GM19238 (cell line): ENCODE data around the gene VPS13C.
"Not testable (repeated sequence)": the region's sequence is repeated elsewhere in the genome, so short reads cannot be mapped to it uniquely, and the experiment has no call there.

ENCODE experiments used
- DNase-seq: peaks from one replicate; pipeline ENCODE4 v3.0.0; 2011; ENCODE audit warnings: low spot score; ENCODE audit not compliant: insufficient read length

Gene VPS13C

DNA sequence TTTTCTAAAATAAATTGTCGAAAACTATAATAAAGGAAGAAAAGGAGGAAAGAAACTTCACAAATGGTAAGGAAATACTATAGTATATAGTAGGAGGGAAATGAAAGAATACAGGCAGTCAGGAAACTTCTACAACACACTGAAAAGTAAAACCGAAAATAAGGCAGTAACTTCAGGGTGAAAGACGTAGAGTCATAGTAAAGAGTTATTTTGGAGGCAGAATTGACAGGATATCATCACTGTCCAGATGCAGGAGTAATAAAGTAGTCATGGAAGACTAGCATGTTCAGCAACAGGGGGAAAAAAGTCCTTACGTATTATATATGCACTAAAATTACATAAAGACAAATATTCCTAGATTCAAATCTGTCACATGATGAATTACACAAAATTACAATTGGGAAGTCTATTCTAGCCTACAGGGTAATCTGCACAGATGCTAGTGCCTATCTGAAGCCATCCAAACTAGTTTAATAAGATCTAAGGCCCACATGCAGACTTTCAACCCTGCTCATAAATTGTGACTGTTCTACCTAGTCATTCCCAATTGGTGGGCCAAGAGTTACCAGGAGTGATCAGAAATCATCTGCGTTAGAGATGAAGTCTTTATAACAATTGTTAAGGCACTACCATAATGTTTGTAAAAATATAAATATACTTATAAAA lies 14.0 kb downstream of the VPS13C start:
- DNase-seq: no peak

DNA sequence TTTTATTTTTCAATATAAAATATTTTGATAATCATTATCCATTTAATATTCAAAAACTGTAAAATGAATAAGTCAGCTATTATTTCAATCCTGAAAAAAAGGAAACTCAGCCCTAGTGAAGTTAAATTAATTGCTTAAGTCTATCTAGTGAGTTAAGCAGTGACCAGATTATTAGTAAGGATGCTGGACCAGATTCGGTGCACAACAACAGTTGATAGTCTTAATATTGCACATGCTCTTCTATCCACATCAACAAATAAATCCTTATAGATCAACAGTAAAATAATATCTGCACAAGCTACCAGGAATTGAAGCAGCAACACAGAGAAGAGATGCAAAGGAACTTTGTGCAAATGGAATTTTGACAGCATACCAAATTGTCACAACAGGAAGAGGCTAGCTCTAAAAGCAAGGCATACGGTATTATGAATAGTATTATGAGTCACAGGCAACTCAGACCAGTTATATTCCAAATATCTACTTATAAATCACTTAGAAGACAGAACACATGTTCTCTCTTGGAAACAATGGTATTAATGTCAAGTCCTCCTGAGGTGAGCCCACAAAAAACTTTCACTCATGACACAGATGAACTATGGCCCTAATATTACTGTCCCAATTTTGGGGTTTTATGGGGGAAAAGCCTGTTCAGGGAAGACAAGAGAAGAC lies 24.9 kb downstream of the VPS13C start:
- no peak for DNase-seq

DNA sequence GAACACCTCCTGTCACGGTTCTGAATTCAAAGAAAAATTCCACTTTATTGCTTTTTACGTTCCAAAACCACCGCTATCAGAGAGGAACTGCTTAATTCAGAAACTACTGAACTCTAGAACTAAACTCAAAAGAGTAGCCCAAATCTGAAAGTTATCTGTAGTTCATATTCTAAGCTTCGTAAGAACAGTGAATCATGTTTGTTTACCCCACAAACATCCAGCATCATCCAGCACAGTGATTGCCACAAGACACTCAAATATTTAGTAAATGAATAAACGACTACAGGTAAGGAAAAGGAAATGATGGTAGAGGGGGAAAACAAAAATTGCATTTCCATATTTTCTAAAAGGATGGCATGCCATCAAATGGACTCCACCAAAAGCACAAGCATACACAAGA lies 32.3 kb downstream of the VPS13C start:
- no peak for DNase-seq

DNA sequence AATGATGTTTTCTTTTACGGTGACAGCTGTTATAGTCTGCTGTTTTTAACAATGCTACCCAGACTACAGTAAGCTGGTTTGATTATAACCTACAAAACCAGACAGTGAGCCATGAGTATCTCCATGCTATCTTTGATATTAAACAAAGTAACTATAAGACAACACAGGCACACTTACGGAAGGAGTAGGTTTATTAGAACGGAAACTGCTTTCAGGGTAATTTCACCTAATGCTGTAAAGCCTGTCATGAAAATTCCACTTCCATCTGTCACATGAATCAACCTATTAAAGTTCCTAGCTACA lies 33.0 kb downstream of the VPS13C start:
- no peak for DNase-seq

DNA sequence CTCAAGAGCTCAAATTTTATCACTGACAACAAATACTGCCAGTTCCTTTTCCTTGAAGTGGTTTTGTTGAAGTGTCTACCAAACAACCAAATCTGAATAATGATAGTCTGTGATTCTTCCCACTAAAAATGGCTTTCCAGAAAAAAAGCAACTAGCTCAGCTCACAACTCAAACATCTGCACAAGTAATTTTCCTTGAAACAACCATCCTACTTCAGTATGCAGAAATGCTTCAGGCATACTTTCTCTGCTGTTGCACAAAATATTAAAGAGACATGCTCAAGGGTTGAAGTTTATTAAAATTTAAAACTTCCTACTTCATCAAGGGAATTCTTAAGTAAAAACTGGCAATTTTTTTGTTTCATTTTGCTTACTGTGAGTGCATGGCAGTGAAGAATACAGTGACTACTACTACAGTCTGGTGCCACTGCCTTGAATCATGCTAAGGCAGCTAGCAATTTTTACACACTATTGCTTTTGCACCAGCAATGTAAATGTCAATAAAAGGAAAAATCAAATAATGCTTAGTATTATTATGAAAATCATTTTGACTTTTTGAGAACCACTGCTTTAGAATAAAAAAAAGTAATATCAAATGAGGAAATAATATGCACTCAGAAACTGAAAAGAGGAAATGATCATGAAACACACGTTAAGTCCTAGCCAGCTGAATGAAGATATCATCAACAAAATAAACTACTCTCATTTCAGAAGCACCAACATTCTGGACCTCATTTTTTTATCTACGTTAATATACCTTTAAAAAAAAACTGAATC lies 33.6 kb downstream of the VPS13C start:
- DNase-seq: no peak

DNA sequence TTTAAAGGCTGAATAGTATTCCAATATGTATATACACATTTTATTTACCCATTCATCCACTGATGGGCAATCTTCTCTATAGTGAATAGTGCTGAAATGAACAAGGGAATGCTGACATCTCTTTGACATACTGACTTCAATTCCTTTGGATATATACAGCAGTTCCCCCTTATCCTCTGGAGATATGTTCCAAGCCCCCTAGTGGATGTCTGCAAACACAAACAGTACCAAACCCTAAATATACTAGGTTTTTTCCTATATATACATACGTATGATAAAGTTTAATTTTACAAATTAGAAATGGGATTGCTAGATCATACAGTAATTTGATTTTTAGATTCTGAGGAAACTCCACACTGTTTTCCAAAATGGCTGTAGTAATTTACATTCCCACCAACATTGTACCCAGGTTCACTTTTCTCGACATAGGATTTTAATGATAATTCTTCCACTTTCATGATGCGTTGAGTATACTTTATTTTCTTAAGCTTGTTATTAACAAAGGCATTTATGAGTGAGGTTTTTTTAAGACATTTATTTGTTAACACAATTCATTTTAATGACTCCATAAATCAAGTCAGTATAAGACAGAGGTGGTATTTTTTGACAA lies 38.2 kb downstream of the VPS13C start:
- no peak for DNase-seq

DNA sequence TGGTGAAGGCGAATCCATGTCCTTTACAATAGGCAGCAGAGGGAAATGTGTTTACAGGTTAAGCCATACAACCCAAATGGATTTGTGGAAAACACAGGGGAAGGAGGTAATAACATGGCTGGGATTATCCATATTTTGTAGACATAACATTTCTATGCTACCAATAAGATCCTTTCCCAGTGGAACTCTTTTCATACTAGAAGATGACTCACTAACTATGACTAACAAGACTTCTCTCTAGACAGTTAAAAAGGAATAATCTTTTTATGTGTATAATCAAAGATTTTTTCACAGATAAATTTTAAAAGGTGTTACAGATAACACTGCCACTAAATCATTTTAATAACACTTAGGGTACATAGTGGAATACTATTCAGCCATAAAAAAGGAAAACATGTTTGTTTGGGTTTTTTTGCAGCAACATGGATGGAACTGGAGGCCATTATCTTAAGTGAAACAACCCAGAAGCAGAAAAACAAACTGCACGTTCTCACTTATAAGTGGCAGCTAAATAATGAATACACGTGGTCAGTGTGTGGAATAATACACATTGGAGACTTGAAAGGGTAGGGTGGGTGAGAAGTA lies 39.6 kb downstream of the VPS13C start:
- no peak for DNase-seq

DNA sequence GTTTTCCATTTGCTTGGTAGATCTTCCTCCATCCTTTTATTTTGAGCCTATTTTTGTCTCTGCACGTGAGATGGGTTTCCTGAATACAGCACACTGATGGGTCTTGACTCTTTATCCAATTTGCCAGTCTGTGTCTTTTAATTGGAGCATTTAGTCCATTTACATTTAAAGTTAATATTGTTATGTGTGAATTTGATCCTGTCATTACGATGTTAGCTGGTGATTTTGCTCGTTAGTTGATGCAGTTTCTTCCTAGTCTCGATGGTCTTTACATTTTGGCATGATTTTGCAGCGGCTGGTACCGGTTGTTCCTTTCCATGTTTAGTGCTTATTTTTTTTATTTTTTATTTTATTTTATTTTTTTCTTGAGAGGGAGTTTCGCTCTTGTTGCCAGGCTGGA lies 54.9 kb downstream of the VPS13C start:
- not testable (repeated sequence) for DNase-seq

DNA sequence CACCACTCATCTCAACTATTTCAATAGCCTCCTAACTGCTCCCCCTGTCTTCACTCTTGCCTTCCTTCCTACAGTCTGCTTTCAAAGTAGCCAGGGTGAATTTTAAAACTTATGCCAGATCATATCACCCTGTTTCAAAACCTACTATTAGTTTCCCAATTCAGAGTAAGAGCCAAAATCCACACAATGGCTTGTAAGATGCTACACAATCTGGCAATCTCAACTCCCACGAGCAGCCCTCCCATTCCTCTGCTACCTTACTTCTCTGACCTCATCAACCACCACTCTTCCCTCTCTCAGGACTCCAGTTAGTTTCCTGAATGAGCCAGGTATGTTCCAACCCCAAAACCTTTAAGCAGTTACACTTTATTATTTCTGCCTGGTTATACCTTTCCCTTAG lies 62.5 kb downstream of the VPS13C start:
- no peak for DNase-seq

DNA sequence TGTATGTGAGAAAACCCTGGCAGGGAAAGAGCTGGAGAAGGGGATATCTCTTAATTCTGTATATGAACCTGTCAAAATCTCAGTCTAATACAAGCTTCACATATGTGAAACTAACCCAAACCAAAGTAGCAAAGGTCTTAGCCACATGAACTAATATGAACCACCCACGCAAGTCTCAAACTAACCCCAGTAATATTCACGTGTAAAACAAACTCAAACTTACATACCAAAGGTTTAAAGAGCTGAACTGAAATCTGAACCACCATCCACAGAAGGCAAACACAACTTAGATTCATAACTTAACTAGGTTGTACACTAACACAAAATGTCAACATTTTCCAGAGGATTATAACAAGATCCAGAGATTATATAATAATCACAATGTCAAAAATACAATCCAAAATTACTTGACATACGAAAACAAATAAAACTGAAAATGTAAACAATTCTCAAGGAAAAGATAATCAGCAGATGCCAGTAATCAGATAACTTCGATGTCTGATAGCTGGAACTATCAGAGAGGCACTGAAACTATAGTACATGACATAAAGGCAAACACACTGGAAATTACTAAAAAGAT lies 64.1 kb downstream of the VPS13C start:
- DNase-seq: no peak

DNA sequence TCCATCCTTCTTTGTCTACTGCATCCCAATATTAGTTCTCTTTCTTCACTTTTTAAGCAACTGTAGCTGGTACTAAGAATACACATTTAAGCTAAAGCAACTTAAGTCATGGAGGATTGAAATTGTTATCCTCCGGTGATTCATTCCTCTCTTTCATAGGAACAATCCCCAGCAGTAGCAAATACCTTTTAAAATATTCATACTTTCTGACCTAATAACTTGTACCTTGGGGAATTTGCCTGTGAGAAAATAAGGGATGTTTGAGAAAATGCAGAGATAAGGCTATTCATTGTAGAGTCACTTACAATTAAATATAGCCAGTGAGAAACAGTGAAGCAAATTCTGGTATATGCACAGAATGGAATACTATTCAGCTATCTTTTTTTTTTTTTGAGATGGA lies 66.0 kb downstream of the VPS13C start:
- DNase-seq: no peak

DNA sequence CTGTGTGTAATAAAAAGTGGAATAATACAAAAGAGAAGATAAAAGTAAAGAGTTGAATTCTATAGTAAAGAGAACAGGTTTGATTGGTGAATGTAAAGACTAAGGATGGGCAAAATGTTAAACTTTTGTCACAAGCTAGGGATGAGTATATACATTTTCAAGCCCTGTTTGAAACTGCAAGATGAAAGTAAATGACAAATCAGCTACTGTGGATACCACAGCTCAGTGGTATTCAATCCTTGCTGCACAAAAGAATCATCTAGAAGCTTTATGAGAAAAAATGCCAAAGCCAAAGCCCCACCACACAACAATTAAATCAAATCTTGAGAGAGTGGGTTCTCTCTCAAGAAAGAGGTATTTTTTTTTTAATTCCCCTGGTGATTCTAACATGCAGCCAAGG lies 67.7 kb downstream of the VPS13C start:
- no peak for DNase-seq

DNA sequence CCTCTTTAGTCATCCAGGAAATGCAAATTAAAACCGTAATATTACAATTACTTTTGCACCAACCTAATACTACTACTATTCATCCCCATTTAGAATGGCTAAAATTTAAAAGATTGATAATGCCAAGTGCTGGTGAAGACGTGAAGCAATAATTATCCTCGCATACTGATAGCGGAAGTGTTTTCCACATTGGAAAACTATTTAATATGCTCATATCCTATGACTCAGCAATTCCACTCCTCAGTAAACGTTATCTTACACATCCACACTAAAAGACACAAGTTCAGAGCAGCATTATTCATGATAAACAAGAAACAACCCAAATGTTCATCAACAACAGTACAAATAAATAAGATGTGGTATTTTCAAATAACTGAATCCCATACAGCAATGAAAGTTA lies 70.6 kb downstream of the VPS13C start:
- no peak for DNase-seq

DNA sequence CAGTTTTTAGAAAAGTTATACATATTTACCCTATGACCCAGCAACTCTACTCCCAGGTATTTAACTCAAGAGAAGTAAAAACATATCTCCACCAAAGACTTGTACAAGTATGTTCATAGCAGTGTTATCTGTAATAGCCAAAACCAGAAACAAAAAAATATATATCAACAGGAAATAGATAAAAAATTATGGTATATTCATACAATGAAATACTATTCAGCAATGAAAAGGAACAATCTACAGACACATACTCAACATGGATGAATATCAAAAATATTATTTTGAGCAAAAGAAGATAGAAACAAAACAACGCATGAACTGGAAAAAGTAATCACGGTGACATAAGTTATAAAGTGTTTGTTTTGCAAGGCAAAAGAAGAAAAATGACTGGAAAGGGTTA lies 72.4 kb downstream of the VPS13C start:
- no peak for DNase-seq

DNA sequence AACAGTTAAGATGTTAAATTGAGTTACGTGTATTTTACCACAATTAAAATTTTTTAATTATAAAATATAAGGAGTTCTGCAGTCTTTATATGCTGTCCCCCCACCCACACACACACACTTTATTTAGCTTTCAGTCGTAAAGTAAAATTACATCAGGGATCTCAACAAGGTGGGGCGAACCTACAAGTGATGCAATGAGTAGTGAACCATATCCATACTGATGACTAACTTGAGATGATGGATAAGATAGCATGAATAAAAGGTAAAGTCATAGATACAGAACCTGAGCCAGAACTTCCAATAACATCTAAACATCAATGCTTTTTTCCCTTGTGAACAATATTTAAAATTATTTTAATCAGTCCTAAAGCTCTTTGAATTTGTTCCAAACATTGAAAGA lies 77.2 kb downstream of the VPS13C start:
- no peak for DNase-seq

DNA sequence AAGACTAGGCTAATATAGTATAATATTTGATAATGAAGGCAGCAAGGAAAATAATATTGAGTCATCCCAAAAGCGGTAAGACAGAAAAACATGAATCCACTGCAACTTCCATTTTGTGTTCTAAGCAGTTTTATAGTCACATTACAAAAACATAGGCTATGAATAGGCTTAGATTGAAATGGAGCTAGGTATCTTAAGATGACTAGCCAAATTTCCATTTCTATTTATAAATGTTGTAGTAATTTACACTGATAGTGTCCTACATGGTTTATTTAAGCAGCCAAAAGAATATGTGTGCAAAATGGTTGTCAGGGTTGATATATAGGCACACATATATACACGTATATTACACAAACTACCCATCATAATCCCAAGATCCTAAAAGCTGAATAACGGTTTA lies 82.0 kb downstream of the VPS13C start:
- DNase-seq: no peak

DNA sequence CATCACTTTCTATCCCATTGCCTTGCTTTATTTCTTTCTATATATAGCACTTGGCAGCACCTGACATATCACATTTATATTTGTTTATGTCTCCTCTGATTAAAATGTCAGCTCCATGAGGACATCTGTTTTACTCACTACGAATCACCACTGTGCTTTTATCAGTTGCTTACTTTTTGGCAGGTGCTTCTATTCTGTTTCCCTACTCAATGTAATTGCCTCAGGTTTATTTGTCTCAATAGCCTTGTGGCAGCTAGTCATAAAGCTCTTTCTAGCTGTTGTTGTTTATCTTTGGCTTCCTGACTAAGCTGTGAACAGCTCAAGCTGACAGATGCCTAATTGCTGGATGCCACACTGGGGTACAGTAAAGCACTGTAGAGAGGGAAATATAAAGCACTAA lies 85.5 kb downstream of the VPS13C start:
- no peak for DNase-seq

DNA sequence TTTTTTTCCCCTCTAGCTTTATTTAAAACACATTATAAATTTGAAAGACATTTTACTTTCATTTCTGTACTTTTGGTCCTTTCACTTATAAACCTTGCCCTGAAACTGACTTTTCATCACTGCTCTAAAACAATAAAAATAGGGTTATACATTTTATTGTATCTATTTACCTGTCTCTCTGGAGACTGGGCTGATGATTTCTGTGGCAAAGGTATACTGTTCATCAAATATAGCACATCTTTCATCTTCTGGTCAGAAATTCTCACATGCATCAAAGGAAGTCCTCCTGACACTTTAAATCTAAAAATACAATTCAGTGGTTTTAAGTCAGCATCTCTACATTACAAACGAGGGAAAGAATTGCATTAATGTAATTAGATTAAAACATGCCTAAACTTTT lies 86.1 kb downstream of the VPS13C start:
- DNase-seq: no peak

DNA sequence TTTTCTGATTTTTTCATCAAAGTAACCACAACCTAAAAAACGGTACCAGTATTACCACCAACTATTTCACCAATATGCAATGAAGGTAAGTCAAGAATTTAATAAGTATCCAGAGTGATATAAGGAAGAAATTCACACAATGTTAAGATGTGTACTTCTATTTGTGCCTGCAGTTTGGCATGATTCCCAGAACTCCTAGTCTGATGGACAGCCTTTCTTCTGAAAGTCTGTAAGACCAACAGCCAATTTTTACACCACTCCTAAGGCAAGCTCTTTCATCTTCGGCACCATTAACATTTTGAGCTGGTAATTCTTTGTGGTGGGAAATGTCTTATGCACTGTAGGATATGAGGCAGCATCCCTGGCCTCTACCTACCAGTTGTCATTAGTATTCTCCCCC lies 108.3 kb downstream of the VPS13C start:
- no peak for DNase-seq

DNA sequence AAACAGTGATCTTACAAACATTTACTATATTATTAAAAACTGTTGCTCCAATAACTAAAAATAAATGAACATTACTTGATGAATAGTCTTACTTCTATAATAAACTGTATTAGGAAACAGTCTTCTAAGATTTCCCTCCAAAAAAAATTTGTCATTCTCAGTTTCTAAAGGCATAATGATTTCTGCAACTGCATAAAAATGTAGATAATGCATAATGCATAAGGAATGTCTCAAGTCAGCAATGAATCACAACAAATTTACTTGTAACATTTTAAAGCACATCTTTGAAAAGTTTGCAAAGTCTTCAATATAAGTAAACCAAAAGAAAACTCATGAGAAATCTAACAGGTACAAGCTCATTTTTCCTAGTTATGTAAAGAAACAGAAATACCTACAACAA lies 113.5 kb downstream of the VPS13C start:
- no peak for DNase-seq

DNA sequence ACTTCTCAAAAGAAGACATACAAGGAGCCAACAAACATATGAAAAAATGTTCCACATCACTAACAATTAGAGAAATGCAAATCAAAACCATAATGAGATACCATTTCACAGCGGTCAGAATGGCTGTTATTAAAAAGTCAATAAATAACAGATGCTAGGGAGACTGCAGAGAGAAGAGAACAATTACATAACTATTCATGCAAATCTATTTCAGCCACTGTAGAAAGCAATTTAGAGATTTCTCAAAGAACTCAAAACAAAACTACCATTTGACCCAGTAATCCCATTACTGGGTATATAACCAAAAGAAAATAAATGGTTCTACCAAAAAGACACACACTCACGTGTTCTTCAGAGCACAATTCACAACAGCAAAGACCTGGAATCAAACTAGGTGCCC lies 116.3 kb downstream of the VPS13C start:
- no peak for DNase-seq

DNA sequence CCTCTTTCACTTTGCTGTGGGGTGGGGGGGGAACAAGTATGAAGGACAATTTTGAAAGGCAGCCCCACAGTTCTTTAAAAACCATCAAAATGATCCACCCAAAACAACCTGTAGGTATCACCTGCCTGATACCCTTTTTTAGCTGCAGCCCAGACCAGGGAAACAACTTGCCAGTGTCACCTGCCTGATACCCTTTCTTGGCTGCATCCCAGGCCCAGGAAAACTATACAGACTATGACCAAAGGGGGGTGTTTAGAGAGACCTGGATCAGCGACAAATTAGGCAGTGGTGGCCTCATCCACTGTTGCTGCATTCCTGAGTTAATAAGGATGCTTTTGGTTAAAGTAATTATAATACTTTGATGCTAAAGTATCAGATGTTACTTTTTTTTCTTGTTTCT lies 122.0 kb downstream of the VPS13C start:
- DNase-seq: no peak
